HUDEP-2 (cell line): ENCODE measurements around the gene CPTP.

ENCODE experiments used
- DNase-seq, 76 experiments: peaks; one replicate each; lab custom pipeline; 2025; ENCODE audit not compliant: unreplicated experiment in 76 of 76; lab: John Stamatoyannopoulos, UW

The CPTP gene

DNA sequence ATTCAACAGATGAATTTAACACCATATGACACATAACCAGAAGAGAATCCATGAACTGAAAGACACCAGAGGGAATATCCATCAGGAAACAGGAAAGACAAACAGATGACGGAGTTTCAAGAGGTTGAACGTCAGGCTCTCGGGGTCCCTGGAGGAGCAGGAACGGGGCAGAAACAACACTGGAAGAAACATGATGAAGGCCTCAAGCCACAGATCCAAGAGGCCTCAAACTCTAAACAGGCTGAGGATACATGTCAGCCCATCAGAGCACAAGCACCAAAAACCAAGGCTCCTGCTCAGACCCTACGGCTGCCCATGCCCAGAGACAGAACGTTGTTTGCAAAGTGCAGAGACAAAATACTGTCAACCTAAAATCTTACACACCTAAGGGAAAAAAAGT is 7.2 kb upstream of the CPTP start:
- DNase-seq = no peak

DNA sequence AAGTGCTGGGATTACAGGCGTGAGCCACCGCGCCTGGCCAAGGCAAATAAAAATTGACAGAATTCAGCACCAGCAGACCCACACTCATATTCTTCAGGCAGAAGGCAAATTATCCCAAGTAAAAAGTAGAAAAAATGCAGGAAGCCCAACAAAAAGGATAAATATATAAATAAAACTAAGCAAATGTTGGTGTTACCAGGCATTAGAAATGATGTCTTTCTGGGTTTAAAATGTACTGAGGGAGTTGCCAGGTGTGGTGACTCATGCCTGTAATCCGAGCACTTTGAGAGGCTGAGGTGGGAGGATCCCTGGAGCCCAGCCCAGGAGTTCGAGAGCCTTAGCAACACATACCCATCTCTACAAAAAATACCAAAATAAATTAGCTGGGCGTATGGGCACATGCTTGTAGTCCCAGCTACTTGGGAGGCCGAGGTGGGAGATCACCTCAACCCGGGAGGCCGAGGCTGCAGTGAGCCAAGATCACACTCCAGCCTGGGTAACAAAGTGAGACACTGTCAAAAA is 6.4 kb upstream of the CPTP start:
- peak in 69 of 76 experiments; percentile 30 to 85 (median 62) for DNase-seq

DNA sequence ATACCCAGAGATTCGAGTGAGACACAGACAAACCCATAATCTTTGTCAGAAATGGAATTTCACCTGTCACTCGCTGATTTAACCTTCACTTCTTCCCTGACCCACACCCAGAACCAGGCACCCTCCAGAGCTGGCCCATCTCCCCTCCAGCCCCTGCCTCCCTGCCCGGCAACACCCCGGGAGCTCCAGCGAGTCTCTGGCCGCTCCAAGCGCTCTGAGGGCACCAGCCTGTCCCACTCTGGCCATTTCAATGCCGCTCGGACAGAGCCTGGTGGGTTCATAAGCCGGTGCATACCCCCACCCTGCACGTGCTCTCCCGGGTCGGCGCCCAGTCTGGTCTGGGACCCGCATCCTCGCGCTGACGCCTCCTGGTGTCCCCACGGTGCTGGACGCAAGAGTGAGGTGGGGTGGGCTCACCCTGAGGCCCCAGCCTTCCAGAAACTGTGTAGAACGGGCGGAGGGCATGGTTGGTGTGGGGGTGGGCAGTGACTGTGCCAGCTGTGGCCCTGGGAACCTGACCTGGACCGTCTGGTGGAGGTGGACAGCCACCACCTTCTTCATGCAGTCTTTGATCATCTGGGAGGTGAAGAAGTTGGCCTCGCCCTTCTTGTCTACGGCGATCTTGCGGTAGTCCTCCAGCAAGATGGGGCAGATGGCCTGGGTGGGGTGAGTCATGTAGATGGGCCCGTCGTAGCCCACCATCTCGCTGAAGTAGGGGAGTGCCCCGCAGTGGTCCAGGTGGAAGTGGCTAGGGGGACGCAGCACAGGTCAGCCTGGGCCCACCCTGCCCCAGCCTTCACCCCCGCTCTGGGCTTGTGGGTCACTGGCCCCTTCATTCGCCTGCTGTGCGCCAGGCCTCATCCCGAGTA is 5.6 kb upstream of the CPTP start:
- no peak for DNase-seq

DNA sequence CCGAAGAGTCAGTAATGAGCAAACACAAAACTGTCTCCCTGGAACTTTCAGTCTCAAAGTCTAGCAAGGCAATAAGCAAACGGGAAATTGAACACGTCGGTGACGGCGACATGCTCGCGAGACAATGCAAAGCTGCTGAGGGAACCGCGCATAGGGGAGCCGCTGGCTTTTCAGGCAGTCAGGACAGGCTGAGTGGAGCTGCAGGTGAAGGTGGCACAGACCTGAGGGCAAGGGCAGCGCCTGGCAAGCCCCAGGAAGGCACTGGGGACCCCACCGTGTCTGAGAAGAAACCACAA is 5.0 kb upstream of the CPTP start:
- DNase-seq = no peak

DNA sequence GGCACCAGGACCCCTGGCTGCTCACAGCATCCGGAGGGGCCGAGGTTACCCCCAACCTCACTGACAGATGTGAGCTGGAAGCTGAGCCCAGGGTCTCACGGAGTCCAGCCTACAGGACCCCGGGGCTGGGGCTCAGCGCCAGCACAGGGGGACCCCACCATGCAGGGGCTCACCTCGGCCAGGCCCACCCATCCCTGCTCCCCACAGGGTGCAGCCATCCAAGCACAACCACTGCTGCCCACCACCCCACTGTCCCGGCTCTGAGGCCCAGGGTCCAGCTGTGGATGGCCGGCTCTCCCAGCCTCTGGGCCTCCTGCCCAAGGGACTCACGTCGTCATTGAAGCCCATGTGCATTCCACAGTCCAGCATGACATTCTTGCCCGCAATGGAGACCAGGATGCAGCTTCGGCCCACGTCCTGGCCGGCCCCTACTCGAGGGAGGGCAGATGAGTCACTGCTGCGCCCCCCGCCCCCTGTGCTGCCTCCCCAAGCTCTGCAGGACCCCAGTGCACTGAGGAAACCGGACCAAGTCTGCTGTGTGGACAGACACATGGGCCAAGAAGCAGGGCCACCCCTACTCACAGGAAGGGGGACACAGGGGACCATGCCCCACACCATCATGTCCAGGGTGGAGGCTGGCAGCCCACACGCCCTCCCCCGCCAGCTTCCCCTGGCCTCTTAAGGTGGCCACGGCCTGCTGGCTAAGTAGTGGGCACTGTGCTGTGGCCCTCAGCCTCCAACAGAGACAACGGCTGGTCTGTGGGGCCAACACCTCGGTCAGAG is 3.7 kb upstream of the CPTP start:
- no peak for DNase-seq

DNA sequence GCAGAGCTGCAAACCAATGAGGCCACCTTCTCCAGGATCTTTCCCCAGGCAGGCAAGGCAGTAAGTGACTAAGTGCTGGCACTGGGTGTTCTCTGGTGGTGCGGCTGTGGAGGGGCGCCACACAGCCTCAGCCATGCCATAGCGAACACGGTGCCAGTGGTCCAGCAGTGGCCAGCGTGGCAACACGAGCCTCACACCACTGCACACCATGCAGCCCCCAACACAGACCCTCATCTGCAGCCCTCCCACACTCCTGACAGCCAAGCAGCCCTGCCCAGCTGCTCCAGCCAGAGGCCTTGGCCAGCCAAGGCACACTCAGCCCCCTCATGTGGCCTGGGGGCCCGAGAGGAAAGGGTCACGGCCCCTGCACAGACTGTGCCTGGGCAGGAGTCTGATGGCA is 3.1 kb upstream of the CPTP start:
- DNase-seq = no peak

DNA sequence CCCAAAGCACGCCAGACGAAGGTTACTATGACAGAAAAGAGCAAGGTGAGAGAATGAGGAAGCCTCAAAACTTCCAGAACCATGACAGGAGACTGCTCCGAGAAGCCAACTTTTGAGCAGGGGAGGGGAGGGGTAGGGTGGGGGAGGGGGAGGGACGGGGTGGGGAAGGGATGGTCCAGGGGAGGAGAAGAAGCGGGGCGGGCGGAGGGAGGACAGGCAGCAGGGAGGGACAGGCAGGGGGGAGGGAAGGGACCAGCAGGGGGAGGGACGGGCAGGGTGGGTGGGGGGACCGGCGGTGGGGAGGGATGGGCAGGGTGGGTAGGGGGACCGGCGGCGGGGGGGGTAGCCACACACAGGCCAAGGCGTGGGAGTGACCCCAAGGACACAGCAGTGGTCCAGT is 2.2 kb upstream of the CPTP start:
- DNase-seq = no peak

DNA sequence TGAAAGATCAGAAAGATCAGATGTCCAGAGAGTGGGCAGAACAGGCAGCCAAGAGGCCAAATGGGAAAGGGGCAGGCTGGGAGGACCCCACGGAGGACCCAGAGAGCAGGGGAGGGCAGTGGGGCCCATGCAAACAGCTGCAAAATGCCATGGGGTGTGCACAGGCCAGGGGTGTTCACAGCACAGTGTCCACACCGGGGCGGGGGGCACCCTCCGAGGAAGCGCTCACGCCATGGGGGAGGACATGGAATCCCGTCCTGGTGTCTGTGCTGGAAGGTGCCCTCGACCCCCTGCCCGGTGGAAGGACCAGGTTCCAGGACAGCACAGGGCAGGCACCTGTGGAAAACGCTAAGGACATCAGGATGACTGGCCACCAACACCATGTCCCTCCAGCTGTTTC is 1.6 kb upstream of the CPTP start:
- no peak for DNase-seq

DNA sequence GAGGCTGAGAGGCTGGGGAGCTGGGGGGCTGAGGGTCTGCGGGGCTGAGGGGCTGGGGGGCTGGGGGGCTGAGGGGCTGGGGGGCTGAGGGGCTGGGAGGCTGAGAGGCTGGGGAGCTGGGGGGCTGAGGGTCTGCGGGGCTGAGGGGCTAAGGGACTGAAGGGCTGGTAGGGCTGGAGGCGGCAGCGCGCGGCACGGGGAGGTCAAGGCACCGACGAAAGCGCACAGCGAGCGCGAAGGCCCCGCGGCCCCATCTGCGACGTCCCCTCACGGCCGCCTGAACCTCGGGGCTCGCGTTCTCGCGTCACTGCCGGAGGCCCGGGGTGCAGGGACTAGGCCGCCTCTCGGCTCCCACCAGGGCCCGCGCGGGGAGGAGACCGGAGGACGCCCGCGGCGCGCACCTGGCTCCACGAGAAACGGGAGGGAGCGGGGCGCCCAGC is 498 bp upstream of the CPTP start:
- DNase-seq = no peak

DNA sequence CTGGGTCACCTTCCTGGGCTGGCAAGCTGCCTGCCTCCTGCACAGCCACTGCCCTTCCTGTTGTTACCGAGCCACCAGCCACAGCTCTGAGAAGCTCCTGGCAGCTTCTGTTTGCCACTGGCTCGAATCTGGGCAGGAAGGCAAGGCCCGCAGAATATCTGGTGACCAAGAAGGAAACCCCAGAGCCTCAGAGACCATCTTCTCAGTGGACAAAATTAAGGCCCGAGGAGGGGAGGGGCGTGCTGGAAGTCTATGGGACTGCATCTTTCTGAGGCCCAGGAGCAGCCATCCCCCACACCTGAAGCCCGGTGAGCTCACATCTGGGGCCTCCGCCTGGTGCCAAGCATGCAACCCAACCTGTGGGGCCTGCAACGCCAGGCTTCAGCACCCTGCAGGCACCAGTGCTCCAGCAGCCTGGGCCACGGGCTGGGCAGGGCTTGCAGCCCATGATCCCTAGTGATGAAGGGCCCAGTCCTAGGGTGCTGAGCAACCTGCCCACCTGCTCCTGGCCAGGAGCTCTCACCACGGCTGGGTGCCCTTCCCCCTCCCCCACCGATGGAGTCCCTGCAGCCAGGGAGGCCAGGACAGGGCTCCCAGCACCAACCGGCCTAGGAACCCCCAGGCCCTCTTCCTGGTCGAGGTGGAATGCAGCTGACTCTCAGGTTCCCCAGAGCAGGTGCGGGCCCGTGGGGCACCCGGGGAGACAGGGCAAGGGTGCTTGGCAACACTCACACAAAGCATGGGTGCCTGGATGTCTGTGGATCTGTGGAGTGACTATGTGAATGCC is 879 bp downstream of the CPTP start:
- DNase-seq = no peak

DNA sequence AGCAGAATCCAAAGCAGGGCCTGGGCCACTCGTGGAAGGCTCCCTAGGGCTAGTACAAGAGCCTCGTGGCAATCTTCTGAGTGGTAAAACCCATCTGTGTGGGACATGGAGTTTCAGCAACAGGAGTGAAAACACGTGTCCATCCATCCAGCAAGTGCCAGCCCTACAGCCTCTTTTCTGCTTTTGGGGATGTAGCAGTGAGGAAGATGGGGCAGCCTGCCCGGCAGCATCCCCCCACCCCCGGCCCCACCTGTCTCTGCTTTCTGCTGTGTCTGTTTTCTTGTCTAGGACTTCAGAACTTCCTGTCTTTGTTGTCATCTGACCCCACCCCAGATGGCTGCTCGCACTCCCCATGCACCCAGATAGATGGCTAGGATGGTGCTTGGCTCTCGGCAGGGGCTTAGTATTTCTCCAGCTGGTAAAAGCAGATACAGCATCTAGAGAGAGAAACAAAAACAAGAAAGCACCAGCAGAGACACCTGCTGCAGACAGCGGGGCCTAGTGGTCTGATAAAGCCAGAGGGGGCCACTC is 1.5 kb downstream of the CPTP start:
- no peak for DNase-seq

DNA sequence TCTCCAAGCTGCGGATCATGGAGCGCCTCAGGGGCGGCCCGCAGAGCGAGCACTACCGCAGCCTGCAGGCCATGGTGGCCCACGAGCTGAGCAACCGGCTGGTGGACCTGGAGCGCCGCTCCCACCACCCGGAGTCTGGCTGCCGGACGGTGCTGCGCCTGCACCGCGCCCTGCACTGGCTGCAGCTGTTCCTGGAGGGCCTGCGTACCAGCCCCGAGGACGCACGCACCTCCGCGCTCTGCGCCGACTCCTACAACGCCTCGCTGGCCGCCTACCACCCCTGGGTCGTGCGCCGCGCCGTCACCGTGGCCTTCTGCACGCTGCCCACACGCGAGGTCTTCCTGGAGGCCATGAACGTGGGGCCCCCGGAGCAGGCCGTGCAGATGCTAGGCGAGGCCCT is 2.7 kb downstream of the CPTP start:
- DNase-seq = no peak

DNA sequence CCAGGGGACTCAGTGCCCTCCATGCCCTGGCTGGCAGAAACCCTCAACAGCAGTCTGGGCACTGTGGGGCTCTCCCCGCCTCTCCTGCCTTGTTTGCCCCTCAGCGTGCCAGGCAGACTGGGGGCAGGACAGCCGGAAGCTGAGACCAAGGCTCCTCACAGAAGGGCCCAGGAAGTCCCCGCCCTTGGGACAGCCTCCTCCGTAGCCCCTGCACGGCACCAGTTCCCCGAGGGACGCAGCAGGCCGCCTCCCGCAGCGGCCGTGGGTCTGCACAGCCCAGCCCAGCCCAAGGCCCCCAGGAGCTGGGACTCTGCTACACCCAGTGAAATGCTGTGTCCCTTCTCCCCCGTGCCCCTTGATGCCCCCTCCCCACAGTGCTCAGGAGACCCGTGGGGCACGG is 3.7 kb downstream of the CPTP start:
- no peak for DNase-seq

DNA sequence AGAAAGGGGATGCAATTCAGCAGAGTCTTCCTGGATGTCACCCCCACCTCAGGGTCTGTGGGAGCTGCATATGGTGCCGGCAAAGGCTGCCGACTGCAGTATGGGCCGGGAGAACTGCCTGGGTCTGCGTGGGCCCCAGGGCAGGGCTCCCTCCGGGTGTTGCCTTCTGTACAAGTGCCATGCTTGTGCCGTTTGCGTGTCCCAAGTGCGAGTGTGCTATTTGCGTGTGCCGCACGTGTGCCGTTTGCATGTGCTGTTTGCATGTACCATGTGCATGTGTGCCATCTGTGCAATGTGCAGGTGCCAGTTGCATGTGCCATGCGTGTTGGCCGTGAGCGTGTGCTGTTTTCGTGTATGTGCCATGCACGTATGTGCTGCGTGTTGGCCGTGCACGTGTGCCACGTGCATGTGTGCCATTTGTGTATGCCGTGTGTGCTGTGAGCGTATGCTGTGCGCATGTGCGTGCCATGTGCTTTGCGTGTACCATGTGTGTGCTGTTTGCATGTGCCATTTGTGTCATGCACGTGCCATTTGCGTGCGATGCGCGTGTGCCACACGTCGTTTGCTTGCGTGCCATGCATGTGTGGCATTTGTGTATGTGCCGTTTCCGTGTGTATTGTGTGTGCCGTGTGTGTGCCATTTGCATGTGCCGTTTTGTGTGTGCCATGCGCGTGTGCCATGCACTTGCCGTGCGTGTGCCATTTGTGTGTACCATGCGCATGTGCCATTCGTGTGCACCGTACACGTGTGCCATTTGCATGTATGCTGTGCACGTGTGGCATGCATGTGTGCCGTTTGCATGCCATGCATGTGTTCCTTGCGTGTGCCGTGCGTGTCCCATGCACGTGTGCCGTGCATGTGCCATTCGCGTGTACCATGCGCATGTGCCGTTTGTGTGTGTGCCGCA is 5.0 kb downstream of the CPTP start:
- no peak for DNase-seq

DNA sequence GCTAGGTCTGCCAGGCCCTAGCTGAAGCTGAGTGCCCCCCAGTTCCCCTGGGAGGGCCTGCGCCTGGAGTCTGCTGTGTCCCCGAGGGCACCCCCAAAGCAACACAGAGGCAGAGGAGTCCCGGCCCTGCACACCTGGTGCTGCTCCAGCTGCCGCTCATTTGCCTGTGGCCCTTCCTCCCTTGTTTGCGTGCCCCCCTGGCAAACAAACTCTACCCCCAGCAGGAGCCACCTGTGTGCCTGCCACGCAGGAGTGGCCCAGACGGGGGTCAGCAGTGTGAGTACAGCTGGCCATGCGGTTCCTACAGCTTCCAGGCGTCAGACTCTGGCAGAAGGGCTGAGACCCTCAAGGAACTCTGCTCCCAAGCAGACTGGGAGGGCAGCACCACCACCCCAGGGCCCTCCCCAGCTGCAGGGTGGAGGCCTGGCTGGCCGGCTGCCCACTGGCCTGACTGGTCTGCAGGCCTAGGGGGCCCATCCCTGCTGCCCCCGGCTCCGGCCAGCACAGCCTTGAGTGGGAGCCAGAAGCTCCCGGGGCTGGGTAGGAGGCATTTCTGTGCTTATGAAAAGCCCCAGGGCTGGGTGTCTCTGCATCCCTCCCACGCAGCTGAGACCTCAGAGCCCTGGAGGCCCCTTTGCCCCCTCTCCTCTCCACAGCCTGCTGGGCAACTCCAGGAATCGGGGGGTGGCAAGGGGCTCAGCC is 5.9 kb downstream of the CPTP start:
- peak in 12 of 76 experiments; percentile 14 to 75 (median 60) for DNase-seq

DNA sequence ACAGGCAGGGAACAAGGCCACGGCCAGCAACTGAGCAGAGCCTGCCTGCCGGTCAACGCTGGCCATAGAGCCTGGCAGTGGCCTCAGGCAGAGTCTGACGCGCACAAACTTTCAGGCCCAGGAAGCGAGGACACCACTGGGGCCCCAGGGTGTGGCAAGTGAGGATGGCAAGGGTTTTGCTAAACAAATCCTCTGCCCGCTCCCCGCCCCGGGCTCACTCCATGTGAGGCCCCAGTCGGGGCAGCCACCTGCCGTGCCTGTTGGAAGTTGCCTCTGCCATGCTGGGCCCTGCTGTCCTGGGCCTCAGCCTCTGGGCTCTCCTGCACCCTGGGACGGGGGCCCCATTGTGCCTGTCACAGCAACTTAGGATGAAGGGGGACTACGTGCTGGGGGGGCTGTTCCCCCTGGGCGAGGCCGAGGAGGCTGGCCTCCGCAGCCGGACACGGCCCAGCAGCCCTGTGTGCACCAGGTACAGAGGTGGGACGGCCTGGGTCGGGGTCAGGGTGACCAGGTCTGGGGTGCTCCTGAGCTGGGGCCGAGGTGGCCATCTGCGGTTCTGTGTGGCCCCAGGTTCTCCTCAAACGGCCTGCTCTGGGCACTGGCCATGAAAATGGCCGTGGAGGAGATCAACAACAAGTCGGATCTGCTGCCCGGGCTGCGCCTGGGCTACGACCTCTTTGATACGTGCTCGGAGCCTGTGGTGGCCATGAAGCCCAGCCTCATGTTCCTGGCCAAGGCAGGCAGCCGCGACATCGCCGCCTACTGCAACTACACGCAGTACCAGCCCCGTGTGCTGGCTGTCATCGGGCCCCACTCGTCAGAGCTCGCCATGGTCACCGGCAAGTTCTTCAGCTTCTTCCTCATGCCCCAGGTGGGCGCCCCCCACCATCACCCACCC is 6.7 kb downstream of the CPTP start, which contains the start of gene TAS1R3:
Gene TAS1R3 (plus strand): TSS at position 213 of the 898 bp plus-strand sequence. CDS start 66 bp downstream, at position 279.
- DNase-seq = peak in 14 of 76 experiments; percentile 4 to 75 (median 54)

DNA sequence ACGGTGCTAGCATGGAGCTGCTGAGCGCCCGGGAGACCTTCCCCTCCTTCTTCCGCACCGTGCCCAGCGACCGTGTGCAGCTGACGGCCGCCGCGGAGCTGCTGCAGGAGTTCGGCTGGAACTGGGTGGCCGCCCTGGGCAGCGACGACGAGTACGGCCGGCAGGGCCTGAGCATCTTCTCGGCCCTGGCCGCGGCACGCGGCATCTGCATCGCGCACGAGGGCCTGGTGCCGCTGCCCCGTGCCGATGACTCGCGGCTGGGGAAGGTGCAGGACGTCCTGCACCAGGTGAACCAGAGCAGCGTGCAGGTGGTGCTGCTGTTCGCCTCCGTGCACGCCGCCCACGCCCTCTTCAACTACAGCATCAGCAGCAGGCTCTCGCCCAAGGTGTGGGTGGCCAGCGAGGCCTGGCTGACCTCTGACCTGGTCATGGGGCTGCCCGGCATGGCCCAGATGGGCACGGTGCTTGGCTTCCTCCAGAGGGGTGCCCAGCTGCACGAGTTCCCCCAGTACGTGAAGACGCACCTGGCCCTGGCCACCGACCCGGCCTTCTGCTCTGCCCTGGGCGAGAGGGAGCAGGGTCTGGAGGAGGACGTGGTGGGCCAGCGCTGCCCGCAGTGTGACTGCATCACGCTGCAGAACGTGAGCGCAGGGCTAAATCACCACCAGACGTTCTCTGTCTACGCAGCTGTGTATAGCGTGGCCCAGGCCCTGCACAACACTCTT is 7.6 kb downstream of the CPTP start:
- DNase-seq = no peak
